ENCODE measurements around the gene CLCNKA. TPM values are rescaled to one million over a fixed set of nuclear protein-coding genes. Genes with fewer than 3 reads are reported as not detected.
"Not testable (repeated sequence)": the region's sequence is repeated elsewhere in the genome, so short reads cannot be mapped to it uniquely, and the experiment has no call there.

Gene CLCNKA
- total RNA-seq, 2 donors from 2014 or later, result 2.1 to 4.0 TPM

DNA sequence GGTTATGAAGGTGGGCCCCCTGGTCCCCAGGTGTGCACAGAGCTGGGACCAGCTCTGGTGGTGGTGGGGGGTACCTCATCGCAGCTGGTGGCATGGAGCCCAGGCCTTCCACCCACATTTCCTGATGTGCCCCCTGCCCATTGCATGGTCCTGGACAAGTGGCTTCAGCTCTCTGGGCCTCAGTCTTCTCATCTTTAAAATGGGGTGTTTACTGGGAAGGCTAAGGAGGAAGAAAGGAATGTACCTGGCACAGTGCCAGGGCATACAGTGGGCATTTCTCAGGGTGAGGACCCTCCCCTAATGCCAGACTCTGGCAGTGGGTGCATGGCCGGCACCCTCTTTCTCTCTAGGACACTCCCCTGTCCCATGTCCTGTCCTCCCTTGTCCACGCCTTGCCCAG lies 29.2 kb downstream of the CLCNKA start:
- WGBS, 2 donors, result 60 to 78% methylated on average over 2 of the region's 3 CpGs
- ATAC-seq (no peak), DNase-seq (no peak)
- Histone ChIP-seq H3K36me3 (replicated peaks in 1 of 2; ENCODE audit: insufficient read depth in 1 of 2, low read depth in 2 of 2) (no peaks in the 10 kb centered on the region), H3K27ac (no peak overlapping the region), H3K27me3 (no peaks in the 10 kb centered on the region), H3K4me1 (peaks cover 20% of the 10 kb centered on the region), H3K9me3 (no peaks in the 10 kb centered on the region), H3K4me3 (no peak overlapping the region)
- TF ChIP-seq, protein P1, sequence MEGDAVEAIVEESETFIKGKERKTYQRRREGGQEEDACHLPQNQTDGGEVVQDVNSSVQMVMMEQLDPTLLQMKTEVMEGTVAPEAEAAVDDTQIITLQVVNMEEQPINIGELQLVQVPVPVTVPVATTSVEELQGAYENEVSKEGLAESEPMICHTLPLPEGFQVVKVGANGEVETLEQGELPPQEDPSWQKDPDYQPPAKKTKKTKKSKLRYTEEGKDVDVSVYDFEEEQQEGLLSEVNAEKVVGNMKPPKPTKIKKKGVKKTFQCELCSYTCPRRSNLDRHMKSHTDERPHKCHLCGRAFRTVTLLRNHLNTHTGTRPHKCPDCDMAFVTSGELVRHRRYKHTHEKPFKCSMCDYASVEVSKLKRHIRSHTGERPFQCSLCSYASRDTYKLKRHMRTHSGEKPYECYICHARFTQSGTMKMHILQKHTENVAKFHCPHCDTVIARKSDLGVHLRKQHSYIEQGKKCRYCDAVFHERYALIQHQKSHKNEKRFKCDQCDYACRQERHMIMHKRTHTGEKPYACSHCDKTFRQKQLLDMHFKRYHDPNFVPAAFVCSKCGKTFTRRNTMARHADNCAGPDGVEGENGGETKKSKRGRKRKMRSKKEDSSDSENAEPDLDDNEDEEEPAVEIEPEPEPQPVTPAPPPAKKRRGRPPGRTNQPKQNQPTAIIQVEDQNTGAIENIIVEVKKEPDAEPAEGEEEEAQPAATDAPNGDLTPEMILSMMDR (IDR thresholded peaks at IDR 0.05), result no peak
- no peak for TF ChIP-seq POLR2A (IDR thresholded peaks at IDR 0.05)
- intact Hi-C loops (cut with DNase I), result loop anchor here (5.0 kb wide), 1 partner anchor 44 kb away; no protein-coding TSS in a partner anchor

DNA sequence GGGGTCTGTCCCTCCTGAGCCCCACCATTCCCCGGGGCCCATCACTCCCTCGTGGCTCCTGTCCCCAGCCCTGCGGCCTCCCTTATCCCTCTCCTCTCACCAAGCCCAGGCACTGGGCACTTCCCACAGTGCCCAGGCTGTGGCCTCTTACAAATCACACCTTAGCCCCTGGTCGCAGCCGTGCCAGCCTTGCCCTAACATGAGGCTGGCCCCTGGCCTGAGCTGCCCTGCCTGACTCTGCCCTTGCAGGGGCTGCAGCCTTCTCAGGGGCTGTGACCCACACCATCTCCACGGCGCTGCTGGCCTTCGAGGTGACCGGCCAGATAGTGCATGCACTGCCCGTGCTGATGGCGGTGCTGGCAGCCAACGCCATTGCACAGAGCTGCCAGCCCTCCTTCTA lies 30.1 kb downstream of the CLCNKA start:
- 75 to 89% methylated on average over 5 to 11 of the region's 12 CpGs for WGBS, 2 donors
- intact Hi-C loops (cut with DNase I), result loop anchor here (5.0 kb wide), 1 partner anchor 45 kb away; no protein-coding TSS in a partner anchor
- not testable (repeated sequence) for DNase-seq; H3K4me3 ChIP-seq; ATAC-seq; H3K36me3 ChIP-seq (replicated peaks in 1 of 2; ENCODE audit: insufficient read depth in 1 of 2, low read depth in 2 of 2); H3K27me3 ChIP-seq; H3K9me3 ChIP-seq; H3K27ac ChIP-seq
- H3K4me1 ChIP-seq, result peaks cover 20% of the 10 kb centered on the region

DNA sequence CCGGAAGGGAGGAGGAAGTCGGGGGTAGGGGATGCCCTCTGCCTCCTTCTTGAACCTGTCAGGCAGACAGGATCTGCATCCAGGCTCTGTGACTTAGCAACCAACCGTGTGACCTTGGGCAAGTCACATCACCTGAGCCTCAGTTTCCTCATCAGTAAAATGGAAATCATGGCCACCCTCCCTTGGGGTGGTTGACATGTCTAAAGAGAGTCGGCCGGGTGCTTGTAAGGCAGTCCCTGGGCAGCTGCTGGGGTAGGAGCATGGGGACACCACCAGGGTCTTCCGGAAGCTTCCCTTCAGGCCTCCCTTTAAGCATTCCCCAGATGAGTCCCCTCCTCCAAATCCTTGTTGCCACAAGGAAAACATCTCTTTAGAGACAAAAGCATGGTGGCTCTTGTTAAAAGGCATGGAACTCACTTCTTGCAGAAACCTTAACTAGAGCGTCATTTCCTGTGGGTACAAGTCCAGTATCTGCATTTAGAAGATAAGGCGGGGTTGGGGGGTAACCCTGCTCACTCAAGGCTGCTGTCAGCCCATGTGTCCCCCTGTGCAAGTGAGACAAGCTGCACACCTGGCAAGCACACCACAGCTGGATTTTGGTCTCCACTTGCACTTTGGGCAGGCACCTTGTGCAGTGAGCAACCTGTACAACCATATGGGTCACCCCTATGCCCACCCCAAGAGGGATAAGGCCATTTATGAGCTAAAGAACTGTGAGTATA lies 32.1 kb downstream of the CLCNKA start:
- no peak overlapping the region for H3K27ac ChIP-seq
- H3K36me3 ChIP-seq (replicated peaks in 1 of 2; ENCODE audit: insufficient read depth in 1 of 2, low read depth in 2 of 2), result no peaks in the 10 kb centered on the region
- H3K4me3 ChIP-seq, result no peak overlapping the region
- no peaks in the 10 kb centered on the region for H3K27me3 ChIP-seq
- ATAC-seq, result no peak
- DNase-seq, result no peak
- peaks cover 9% of the 10 kb centered on the region for H3K4me1 ChIP-seq
- H3K9me3 ChIP-seq, result no peaks in the 10 kb centered on the region
- 53 to 71% methylated on average over 6 of the region's 8 CpGs for WGBS, 2 donors
- TF ChIP-seq, protein P1 (IDR thresholded peaks at IDR 0.05), result no peak
- no peak for TF ChIP-seq POLR2A (IDR thresholded peaks at IDR 0.05)
- intact Hi-C loops (cut with DNase I), result loop anchor here (5.0 kb wide), 1 partner anchor 47 kb away; no protein-coding TSS in a partner anchor

DNA sequence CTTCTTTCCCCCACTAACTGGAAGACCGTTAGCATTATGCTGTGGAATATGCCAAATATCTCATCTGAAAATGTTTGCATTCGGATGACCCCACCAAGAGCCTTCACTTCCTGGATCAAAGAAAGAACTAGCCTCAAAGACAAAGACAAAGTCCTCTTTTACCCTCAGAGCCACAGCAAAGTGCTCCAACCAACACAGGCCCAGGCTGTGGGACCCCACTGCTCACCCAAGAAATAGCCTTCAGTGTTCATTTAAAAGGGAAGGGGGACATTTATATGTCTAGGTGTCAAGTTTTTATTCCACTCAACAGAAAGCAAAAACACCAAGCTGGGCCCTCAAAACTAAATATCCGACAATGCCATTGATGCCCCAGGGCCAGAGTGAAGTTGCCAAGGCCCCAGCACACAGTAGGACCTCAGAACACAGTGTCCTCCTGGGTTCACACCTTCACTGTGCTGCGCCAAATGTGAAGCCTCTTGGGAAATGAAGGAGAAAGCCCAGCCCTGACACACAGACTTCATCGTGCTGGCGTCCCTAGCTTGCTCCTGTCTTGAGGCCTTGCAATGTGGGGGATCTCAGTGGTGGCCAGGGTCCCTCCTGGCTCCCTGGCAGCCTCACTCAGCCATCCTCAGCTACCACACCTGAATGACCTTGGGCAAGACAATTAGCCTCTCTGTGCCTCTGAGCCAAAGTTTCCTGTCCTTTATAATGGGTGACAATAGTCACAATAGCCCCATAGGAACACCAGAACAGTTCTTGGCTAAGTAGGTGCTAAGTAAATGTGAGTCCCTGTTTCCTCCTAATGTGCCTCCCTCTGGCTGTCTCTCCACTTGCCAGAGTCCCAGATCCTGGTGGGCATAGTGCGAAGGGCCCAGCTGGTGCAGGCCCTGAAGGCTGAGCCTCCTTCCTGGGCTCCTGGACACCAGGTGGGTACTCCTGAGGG lies 33.0 kb downstream of the CLCNKA start:
- intact Hi-C loops (cut with DNase I), result loop anchor here (5.0 kb wide), 1 partner anchor 48 kb away; no protein-coding TSS in a partner anchor
- Histone ChIP-seq H3K36me3 (replicated peaks in 1 of 2; ENCODE audit: insufficient read depth in 1 of 2, low read depth in 2 of 2) (no peaks in the 10 kb centered on the region), H3K27me3 (no peaks in the 10 kb centered on the region), H3K9me3 (no peaks in the 10 kb centered on the region), H3K27ac (peak overlapping the region in 1 of 4 donors; percentile 4), H3K4me1 (peaks cover 7% of the 10 kb centered on the region), H3K4me3 (no peak overlapping the region)
- DNase-seq (no peak), ATAC-seq (no peak)
- WGBS, 2 donors, result 72 to 80% methylated on average over 7 of the region's 7 CpGs
- TF ChIP-seq, protein P1 (IDR thresholded peaks at IDR 0.05), result no peak
- TF ChIP-seq POLR2A (IDR thresholded peaks at IDR 0.05), result no peak

All from body of pancreas (tissue), 4 donors.